HEK293 (cell line): ENCODE results near the gene WDTC1.

ENCODE experiments used
- CTCF ChIA-PET: fragments of 350-600 bp; formaldehyde crosslinking; extraction: SDS; loops from one replicate; lab custom pipeline; 2021; ENCODE audit warnings: antibody characterized with exemption; lab: Yijun Ruan, JAX
- POLR2A ChIA-PET: fragments of 300-600 bp; formaldehyde crosslinking; extraction: SDS; loops from one replicate; lab custom pipeline; 2020; ENCODE audit warnings: antibody characterized with exemption, inconsistent platforms; lab: Yijun Ruan, JAX
- H3K27ac ChIP-seq: fragments of 200-500 bp; sonication (Bioruptor generic); 2 replicates; pipeline ENCODE4 v1.5.1; 2014; ENCODE audit warnings: low read depth, low read length, control low read depth, inconsistent platforms; ENCODE audit errors: extremely low read depth
- H3K36me3 ChIP-seq, 2 experiments: fragments of 200-500 bp in 1 of 2; sonication (Bioruptor generic) in 1 of 2; 1 replicate in 1 of 2; 2 replicates in 1 of 2; pipeline ENCODE4 v1.5.1; 2014 to 2017; ENCODE audit warnings: inconsistent platforms in 2 of 2, low read length in 2 of 2; ENCODE audit not compliant: control insufficient read depth in 2 of 2, insufficient read depth in 1 of 2
- H3K4me1 ChIP-seq: fragments of 200-500 bp; sonication (Bioruptor generic); 2 replicates; pipeline ENCODE4 v1.5.1; 2014; ENCODE audit warnings: mild to moderate bottlenecking, low read length, inconsistent platforms; ENCODE audit not compliant: control insufficient read depth, insufficient read depth
- H3K4me3 ChIP-seq: 2 replicates; pipeline ENCODE4 v1.5.1; 2011; ENCODE audit warnings: low read depth, mild to moderate bottlenecking, control low read depth, low read length, moderate library complexity
- H3K9me3 ChIP-seq: fragments of 200-500 bp; sonication (Bioruptor generic); 2 replicates; pipeline ENCODE4 v1.5.1; 2014; ENCODE audit warnings: low read depth, low read length, inconsistent platforms; ENCODE audit not compliant: control insufficient read depth, insufficient read depth
- ATF2 ChIP-seq: fragments of 450-650 bp; formaldehyde crosslinking; IDR thresholded peaks from 2 replicates; pipeline ENCODE4 v1.5.1; 2016; ENCODE audit warnings: missing biosample characterization, missing genetic modification characterization, low read depth
- GFI1B ChIP-seq: fragments of 450-650 bp; formaldehyde crosslinking; IDR thresholded peaks from 2 replicates; pipeline ENCODE4 v1.5.1; 2016; ENCODE audit warnings: missing biosample characterization, missing genetic modification characterization
- HOXD13 ChIP-seq: sonication (generic); formaldehyde crosslinking; IDR thresholded peaks from 2 replicates; pipeline ENCODE4 v1.8.0; 2022; ENCODE audit warnings: missing genetic modification reagents, borderline replicate concordance
- KLF10 ChIP-seq: fragments of 450-650 bp; IDR thresholded peaks from 2 replicates; pipeline ENCODE4 v1.5.1; 2018; ENCODE audit warnings: missing biosample characterization, mild to moderate bottlenecking, missing genetic modification characterization
- TCF7L2 ChIP-seq: IDR thresholded peaks from 2 replicates; pipeline ENCODE4 v1.6.1; 2011; ENCODE audit warnings: low read depth, mild to moderate bottlenecking, inconsistent platforms, low read length, moderate library complexity, borderline replicate concordance
- YY1 ChIP-seq: fragments of 450-650 bp; formaldehyde crosslinking; IDR thresholded peaks from 2 replicates; pipeline ENCODE4 v1.5.1; 2018; ENCODE audit warnings: missing biosample characterization, missing genetic modification characterization
- ZFHX2 ChIP-seq: fragments of 450-650 bp; formaldehyde crosslinking; conservative IDR thresholded peaks from 2 replicates; pipeline ENCODE4 v1.5.1; 2016; ENCODE audit warnings: missing biosample characterization, missing genetic modification characterization
- ZFP3 ChIP-seq: fragments of 450-650 bp; formaldehyde crosslinking; IDR thresholded peaks from 2 replicates; pipeline ENCODE4 v1.5.1; 2016; ENCODE audit warnings: low read depth, missing biosample characterization, missing genetic modification characterization
- ZNF202 ChIP-seq: fragments of 450-650 bp; formaldehyde crosslinking; IDR thresholded peaks from 2 replicates; pipeline ENCODE4 v1.5.1; 2016; ENCODE audit warnings: missing biosample characterization, missing genetic modification characterization, borderline replicate concordance
- ZNF248 ChIP-seq: fragments of 450-650 bp; formaldehyde crosslinking; IDR thresholded peaks from 2 replicates; pipeline ENCODE4 v1.5.1; 2017; ENCODE audit warnings: missing biosample characterization, missing genetic modification characterization
- ZNF274 ChIP-seq, 2 experiments: fragments of 200-500 bp in 1 of 2; fragments of 450-650 bp in 1 of 2; sonication (Bioruptor generic) in 1 of 2; formaldehyde crosslinking in 1 of 2; IDR thresholded peaks; 2 replicates each; pipeline versions ENCODE4 v1.5.1 to v1.6.1; 2014 to 2016; ENCODE audit warnings: borderline replicate concordance in 1 of 2, inconsistent platforms in 1 of 2, low read length in 1 of 2, missing biosample characterization in 1 of 2, missing genetic modification characterization in 1 of 2
- ZNF341 ChIP-seq: fragments of 450-650 bp; formaldehyde crosslinking; IDR thresholded peaks from 2 replicates; pipeline ENCODE4; 2016; ENCODE audit warnings: low read depth, missing biosample characterization, missing genetic modification characterization
- ZNF426 ChIP-seq: fragments of 450-650 bp; formaldehyde crosslinking; IDR thresholded peaks from 2 replicates; pipeline ENCODE4 v1.5.1; 2017; ENCODE audit warnings: missing biosample characterization, missing genetic modification characterization, mild to moderate bottlenecking, inconsistent platforms, moderate library complexity
- ZNF548 ChIP-seq: fragments of 450-650 bp; formaldehyde crosslinking; IDR thresholded peaks from 2 replicates; pipeline ENCODE4 v1.5.1; 2016; ENCODE audit warnings: missing biosample characterization, missing genetic modification characterization
- ZNF596 ChIP-seq: fragments of 450-650 bp; IDR thresholded peaks from 2 replicates; pipeline ENCODE4 v1.5.0; 2018; ENCODE audit warnings: missing biosample characterization, mild to moderate bottlenecking, missing genetic modification characterization, moderate library complexity
- ZNF629 ChIP-seq: fragments of 450-650 bp; formaldehyde crosslinking; IDR thresholded peaks from 2 replicates; pipeline ENCODE4 v1.5.1; 2017; ENCODE audit warnings: missing biosample characterization, missing genetic modification characterization
- ZNF639 ChIP-seq: fragments of 450-650 bp; formaldehyde crosslinking; IDR thresholded peaks from 2 replicates; pipeline ENCODE4 v1.5.1; 2016; ENCODE audit warnings: missing biosample characterization, missing genetic modification characterization
- ZNF704 ChIP-seq: fragments of 450-650 bp; formaldehyde crosslinking; IDR thresholded peaks from 2 replicates; pipeline ENCODE4 v1.5.1; 2016; ENCODE audit warnings: missing biosample characterization, missing genetic modification characterization
- ZNF843 ChIP-seq: fragments of 450-650 bp; formaldehyde crosslinking; IDR thresholded peaks from 2 replicates; pipeline ENCODE4 v1.5.1; 2016; ENCODE audit warnings: missing biosample characterization, missing genetic modification characterization
- TF ChIP-seq, protein P1 (sequence below): fragments of 450-650 bp; IDR thresholded peaks from 2 replicates; pipeline ENCODE4 v1.5.1; 2018; ENCODE audit warnings: missing biosample characterization, mild to moderate bottlenecking, missing genetic modification characterization

Gene WDTC1

GRCh38 chr1:27301052-27301422 is 66.6 kb downstream of the WDTC1 start:
- TF ChIP-seq ZNF341 (tag by site-specific recombination) (no peak), KLF10 (tag by site-specific recombination) (no peak), ZNF548 (no peak), ZNF704 (no peak), HOXD13 (CRISPR knock-in tag) (no peak), ZNF596 (no peak), TCF7L2 (no peak), ZNF248 (tag by site-specific recombination) (no peak), ZNF426 (no peak), ZFHX2 (tag by site-specific recombination) (no peak), ZFP3 (tag by site-specific recombination) (no peak), ATF2 (tag by site-specific recombination) (no peak), ZNF639 (no peak), GFI1B (tag by site-specific recombination) (no peak), ZNF202 (tag by site-specific recombination) (no peak), YY1 (tag by site-specific recombination) (no peak), ZNF843 (no peak), ZNF274 (IDR thresholded peaks at IDR 0.05; ENCODE audit: low read length) (no peak), ZNF274 (tag by site-specific recombination; IDR thresholded peaks at IDR 0.05; ENCODE audit: borderline replicate concordance) (no peak), ZNF629 (no peak)
- TF ChIP-seq, protein P1, sequence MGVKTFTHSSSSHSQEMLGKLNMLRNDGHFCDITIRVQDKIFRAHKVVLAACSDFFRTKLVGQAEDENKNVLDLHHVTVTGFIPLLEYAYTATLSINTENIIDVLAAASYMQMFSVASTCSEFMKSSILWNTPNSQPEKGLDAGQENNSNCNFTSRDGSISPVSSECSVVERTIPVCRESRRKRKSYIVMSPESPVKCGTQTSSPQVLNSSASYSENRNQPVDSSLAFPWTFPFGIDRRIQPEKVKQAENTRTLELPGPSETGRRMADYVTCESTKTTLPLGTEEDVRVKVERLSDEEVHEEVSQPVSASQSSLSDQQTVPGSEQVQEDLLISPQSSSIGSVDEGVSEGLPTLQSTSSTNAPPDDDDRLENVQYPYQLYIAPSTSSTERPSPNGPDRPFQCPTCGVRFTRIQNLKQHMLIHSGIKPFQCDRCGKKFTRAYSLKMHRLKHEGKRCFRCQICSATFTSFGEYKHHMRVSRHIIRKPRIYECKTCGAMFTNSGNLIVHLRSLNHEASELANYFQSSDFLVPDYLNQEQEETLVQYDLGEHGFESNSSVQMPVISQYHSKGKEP (tag by site-specific recombination): no peak
- TF ChIP-seq, all 188 proteins: peak for 0

More at GRCh38 chr1:27301052-27301422, 66.6 kb downstream of the WDTC1 start:
- Histone ChIP-seq H3K27ac (no peak overlapping the region), H3K36me3 (peaks cover 9 to 96% of the 10 kb centered on the region in 2 experiments; a peak in 2 of 3 replicates), H3K4me1 (no peaks in the 10 kb centered on the region), H3K4me3 (no peak overlapping the region), H3K9me3 (no peaks in the 10 kb centered on the region)
- CTCF ChIA-PET: interaction anchor here (0.6 to 9.8 kb wide), 28 partner anchors 10 to 679 kb away, joined by 3 to 202 read pairs (median 7); partner anchors contain the start of genes AHDC1, CD164L2, GPR3 and MAP3K6
- POLR2A ChIA-PET: interaction anchor here (0.6 to 1.1 kb wide), 2 partner anchors 189 to 198 kb away, joined by 3 to 5 read pairs; no protein-coding TSS in a partner anchor
